ENCODE data around the gene CCDC12.

- TF ChIP-seq, protein P1, sequence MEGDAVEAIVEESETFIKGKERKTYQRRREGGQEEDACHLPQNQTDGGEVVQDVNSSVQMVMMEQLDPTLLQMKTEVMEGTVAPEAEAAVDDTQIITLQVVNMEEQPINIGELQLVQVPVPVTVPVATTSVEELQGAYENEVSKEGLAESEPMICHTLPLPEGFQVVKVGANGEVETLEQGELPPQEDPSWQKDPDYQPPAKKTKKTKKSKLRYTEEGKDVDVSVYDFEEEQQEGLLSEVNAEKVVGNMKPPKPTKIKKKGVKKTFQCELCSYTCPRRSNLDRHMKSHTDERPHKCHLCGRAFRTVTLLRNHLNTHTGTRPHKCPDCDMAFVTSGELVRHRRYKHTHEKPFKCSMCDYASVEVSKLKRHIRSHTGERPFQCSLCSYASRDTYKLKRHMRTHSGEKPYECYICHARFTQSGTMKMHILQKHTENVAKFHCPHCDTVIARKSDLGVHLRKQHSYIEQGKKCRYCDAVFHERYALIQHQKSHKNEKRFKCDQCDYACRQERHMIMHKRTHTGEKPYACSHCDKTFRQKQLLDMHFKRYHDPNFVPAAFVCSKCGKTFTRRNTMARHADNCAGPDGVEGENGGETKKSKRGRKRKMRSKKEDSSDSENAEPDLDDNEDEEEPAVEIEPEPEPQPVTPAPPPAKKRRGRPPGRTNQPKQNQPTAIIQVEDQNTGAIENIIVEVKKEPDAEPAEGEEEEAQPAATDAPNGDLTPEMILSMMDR (IDR thresholded peaks at IDR 0.05) = no peak
- no peak for TF ChIP-seq POLR2A (IDR thresholded peaks at IDR 0.05)
Measured at GRCh38 chr3:47015151-47015550, 38.6 kb upstream of the CCDC12 start.
